Calu3 (cell line): Measurements from ENCODE around the gene RPS19BP1. TPM values are rescaled to one million over a fixed set of nuclear protein-coding genes. Genes with fewer than 3 reads are reported as not detected.

Experiments used
- BruUV-seq: library from RNA; stranded (reverse); fragments of 400-500 nt; replicated peaks from 2 replicates; lab custom pipeline; 2021; lab: Mats Ljungman, UMichigan
- CTCF ChIA-PET: fragments of 300-600 bp; sonication (Branson Sonifier 250); formaldehyde crosslinking; loops from one replicate; lab custom pipeline; 2022; ENCODE audit warnings: antibody characterized with exemption; lab: Charles Lee
- DNase-seq: peaks from one replicate; pipeline ENCODE4 v3.0.0; 2022
- H3K27ac Mint-ChIP-seq: one replicate; pipeline ENCODE4 v1.8.0; 2022; ENCODE audit warnings: mixed read lengths; ENCODE audit not compliant: unreplicated experiment
- H3K27me3 Mint-ChIP-seq: one replicate; pipeline ENCODE4 v1.8.0; 2022; ENCODE audit warnings: mixed read lengths; ENCODE audit not compliant: unreplicated experiment
- H3K36me3 Mint-ChIP-seq: one replicate; pipeline ENCODE4 v1.8.0; 2022; ENCODE audit warnings: mild to moderate bottlenecking, moderate library complexity, mixed read lengths; ENCODE audit not compliant: insufficient read depth, unreplicated experiment
- H3K4me1 Mint-ChIP-seq: one replicate; pipeline ENCODE4 v1.8.0; 2022; ENCODE audit warnings: mild to moderate bottlenecking, low read depth, mixed read lengths; ENCODE audit not compliant: unreplicated experiment
- H3K4me3 Mint-ChIP-seq: one replicate; pipeline ENCODE4 v1.8.0; 2022; ENCODE audit warnings: mild to moderate bottlenecking, low read depth, moderate library complexity, mixed read lengths; ENCODE audit not compliant: unreplicated experiment
- H3K9me3 Mint-ChIP-seq: one replicate; pipeline ENCODE4 v1.8.0; 2022; ENCODE audit warnings: low read depth, mixed read lengths; ENCODE audit not compliant: unreplicated experiment
- intact Hi-C: fragments of 100-400 bp; cut with micrococcal nuclease; formaldehyde crosslinking; loops from one replicate; pipeline ENCODE4 v1.10.0; 2022; ENCODE audit not compliant: unreplicated experiment
- total RNA-seq: library from RNA; stranded (reverse); gene quantifications from 2 replicates; pipeline ENCODE4 v1.2.3, GENCODE V29; 2022
- TF ChIP-seq, protein P1 (sequence below): fragments of 200-600 bp; IDR thresholded peaks from one replicate; pipeline ENCODE4 v1.8.0; 2022; ENCODE audit warnings: antibody characterized with exemption; ENCODE audit not compliant: unreplicated experiment

RPS19BP1 gene
- total RNA-seq, 1 experiment from 2014 or later = 87.7 TPM

GRCh38 chr22:39513791-39514190 is 18.8 kb downstream of the RPS19BP1 start:
- Mint-ChIP-seq H3K36me3 (peaks cover 82% of the 10 kb centered on the region), H3K4me1 (peaks cover 9% of the 10 kb centered on the region), H3K27ac (no peak overlapping the region), H3K4me3 (no peak overlapping the region), H3K9me3 (no peaks in the 10 kb centered on the region), H3K27me3 (no peaks in the 10 kb centered on the region)
- no TSS peak for BruUV-seq
- no peak for DNase-seq
- intact Hi-C loops = no loop called here
- TF ChIP-seq, protein P1, sequence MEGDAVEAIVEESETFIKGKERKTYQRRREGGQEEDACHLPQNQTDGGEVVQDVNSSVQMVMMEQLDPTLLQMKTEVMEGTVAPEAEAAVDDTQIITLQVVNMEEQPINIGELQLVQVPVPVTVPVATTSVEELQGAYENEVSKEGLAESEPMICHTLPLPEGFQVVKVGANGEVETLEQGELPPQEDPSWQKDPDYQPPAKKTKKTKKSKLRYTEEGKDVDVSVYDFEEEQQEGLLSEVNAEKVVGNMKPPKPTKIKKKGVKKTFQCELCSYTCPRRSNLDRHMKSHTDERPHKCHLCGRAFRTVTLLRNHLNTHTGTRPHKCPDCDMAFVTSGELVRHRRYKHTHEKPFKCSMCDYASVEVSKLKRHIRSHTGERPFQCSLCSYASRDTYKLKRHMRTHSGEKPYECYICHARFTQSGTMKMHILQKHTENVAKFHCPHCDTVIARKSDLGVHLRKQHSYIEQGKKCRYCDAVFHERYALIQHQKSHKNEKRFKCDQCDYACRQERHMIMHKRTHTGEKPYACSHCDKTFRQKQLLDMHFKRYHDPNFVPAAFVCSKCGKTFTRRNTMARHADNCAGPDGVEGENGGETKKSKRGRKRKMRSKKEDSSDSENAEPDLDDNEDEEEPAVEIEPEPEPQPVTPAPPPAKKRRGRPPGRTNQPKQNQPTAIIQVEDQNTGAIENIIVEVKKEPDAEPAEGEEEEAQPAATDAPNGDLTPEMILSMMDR = no peak
- CTCF ChIA-PET = interaction anchor here (1.4 to 2.5 kb wide), 2 partner anchors 17 to 530 kb away, joined by 3 to 9 read pairs; no protein-coding TSS in a partner anchor

GRCh38 chr22:39512026-39512425 is 20.5 kb downstream of the RPS19BP1 start:
- CTCF ChIA-PET = interaction anchor here (0.6 to 1.1 kb wide), 2 partner anchors 15 to 31 kb away, joined by 3 read pairs; no protein-coding TSS in a partner anchor
- Mint-ChIP-seq H3K4me3 (no peak overlapping the region), H3K27me3 (no peaks in the 10 kb centered on the region), H3K4me1 (peaks cover 10% of the 10 kb centered on the region), H3K27ac (no peak overlapping the region), H3K36me3 (peaks cover 79% of the 10 kb centered on the region), H3K9me3 (no peaks in the 10 kb centered on the region)
- DNase-seq = no peak
- TF ChIP-seq, protein P1 = no peak
- BruUV-seq = no TSS peak
- intact Hi-C loops = no loop called here

GRCh38 chr22:39511226-39511625 is 21.3 kb downstream of the RPS19BP1 start:
- BruUV-seq = no TSS peak
- H3K27ac Mint-ChIP-seq = no peak overlapping the region
- H3K9me3 Mint-ChIP-seq = no peaks in the 10 kb centered on the region
- DNase-seq = no peak
- CTCF ChIA-PET = interaction anchor here (1.1 kb wide), 1 partner anchor 14 kb away, joined by 3 read pairs; no protein-coding TSS in a partner anchor
- TF ChIP-seq, protein P1 = no peak
- no peaks in the 10 kb centered on the region for H3K27me3 Mint-ChIP-seq
- peaks cover 10% of the 10 kb centered on the region for H3K4me1 Mint-ChIP-seq
- peaks cover 83% of the 10 kb centered on the region for H3K36me3 Mint-ChIP-seq
- intact Hi-C loops = no loop called here
- H3K4me3 Mint-ChIP-seq = no peak overlapping the region

- H3K36me3 Mint-ChIP-seq = peaks cover 83% of the 10 kb centered on the region
- TF ChIP-seq, protein P1 = no peak
- CTCF ChIA-PET = interaction anchor here (0.6 to 1.2 kb wide), 3 partner anchors 47 to 687 kb away, joined by 3 to 4 read pairs (median 3); partner anchors contain the start of gene TAB1
- no TSS peak for BruUV-seq
- no peaks in the 10 kb centered on the region for H3K9me3 Mint-ChIP-seq
- intact Hi-C loops = no loop called here
- H3K27ac Mint-ChIP-seq = no peak overlapping the region
- H3K4me1 Mint-ChIP-seq = peaks cover 14% of the 10 kb centered on the region
- DNase-seq = no peak
- no peak overlapping the region for H3K4me3 Mint-ChIP-seq
- H3K27me3 Mint-ChIP-seq = no peaks in the 10 kb centered on the region
Observed at GRCh38 chr22:39510529-39511149, 21.9 kb downstream of the RPS19BP1 start.
